HG02970 (cell line): ENCODE measurements around the gene RFTN2.
"Not testable (repeated sequence)": the region's sequence is repeated elsewhere in the genome, so short reads cannot be mapped to it uniquely, and the experiment has no call there.

Source experiments
- ATAC-seq: cut with Tn5 transposase; IDR thresholded peaks from one replicate; pipeline ENCODE4 v1.9.1; 2021; ENCODE audit warnings: mild to moderate bottlenecking, moderate library complexity, moderate number of reproducible peaks; ENCODE audit not compliant: unreplicated experiment, low FRiP score

RFTN2 gene

GRCh38 chr2:197556456-197556855 lies 118.9 kb downstream of the RFTN2 start:
- ATAC-seq = no peak

DNA sequence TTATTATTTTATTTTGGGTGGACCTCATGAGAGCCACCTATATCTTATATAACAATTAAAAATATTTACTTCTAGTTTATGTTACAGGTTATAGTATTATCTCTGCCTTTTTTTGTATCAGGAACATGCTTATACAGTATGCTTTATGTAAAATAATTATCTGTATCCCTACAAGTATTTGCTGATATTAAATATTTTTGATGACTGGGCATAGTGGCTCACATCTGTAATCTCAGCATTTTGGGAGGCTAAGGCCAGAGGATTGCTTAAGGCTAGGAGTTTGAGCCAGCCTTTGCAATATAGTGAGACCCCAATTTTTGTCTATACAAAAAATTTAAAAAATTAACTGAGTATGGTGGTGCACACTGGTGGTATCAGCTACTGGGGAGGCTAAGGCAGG lies 119.9 kb downstream of the RFTN2 start:
- ATAC-seq = no peak

DNA sequence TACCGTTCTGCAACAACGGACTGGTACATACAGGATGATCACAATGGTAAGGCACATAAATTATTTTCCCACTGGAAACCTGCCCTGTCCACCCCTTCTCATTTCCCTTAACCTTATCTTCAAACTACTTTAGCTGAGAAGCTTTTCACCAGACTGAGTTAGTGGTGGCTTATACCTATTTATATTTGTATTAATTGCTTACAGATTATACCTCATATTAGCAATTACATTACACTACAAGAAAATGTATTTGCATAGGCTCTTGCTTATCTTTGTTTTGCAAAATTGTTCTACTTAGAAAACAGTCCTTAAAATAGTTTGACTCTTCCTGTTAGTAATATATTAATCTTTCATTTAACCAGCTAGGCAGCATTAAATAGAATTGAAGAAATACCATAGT lies 124.1 kb downstream of the RFTN2 start:
- ATAC-seq = not testable (repeated sequence)

GRCh38 chr2:197548582-197548981 lies 126.8 kb downstream of the RFTN2 start:
- no peak for ATAC-seq

GRCh38 chr2:197547163-197547900 lies 128.1 kb downstream of the RFTN2 start:
- ATAC-seq = no peak

- ATAC-seq = no peak
Measured at GRCh38 chr2:197543206-197543605, 132.2 kb downstream of the RFTN2 start.

DNA sequence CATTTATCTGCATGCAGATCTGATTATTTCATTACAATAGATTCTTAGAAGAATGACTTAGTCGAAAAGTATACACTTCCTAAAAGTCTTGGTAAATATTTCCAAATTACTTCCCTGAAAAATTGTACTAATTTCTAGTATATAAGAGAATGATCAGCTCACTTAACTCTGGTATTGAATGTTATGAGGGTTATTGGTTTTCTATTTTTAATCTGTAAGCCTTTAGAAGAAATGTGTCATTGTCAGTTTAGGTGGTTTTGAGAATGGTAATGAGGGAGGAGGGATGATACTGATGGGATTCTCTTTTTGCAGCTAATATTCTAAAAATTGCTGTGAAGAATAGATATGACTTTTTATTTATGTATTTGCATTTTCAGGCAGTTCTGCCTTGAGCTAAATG lies 135.7 kb downstream of the RFTN2 start:
- ATAC-seq = no peak

DNA sequence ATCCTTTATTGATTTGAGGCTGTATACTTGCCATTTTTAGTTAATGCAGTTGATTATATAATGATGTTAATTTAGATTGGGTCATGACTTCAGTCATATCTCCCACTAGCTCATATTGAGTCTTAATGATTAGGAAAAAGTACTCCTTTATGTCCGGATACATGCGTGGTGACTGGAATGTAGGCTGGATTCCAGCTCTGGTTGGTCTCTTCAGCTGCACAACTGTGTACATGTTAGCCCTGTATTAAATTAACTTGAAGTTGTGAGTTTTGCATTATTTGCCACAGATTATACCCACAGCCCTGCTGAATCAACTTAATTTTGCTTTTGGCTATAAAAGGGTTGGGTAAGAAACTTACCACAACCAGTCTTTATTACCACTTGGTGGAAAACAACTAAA lies 137.0 kb downstream of the RFTN2 start:
- ATAC-seq = no peak
